Fibroblast of peridontal ligament (primary cell): ENCODE measurements around the gene HMG20A.
A peak's percentile ranks its signal among the peaks of the same experiment; 100 is the strongest.
"Not testable (repeated sequence)": the region's sequence is repeated elsewhere in the genome, so short reads cannot be mapped to it uniquely, and the experiment has no call there.

Experiments
- DNase-seq: peaks from one replicate; pipeline ENCODE4 v3.0.0-alpha.2; 2010; ENCODE audit errors: extremely low read depth

Gene HMG20A

GRCh38 chr15:77420610-77421369 is at the start of gene HMG20A:
TSS of gene HMG20A (plus strand) at chr15:77420888. CDS start at chr15:77458408, 37,520 bp downstream.
- peak; percentile 92 for DNase-seq

- DNase-seq = no peak
These were observed 48.7 kb upstream of the HMG20A start for GRCh38 chr15:77371850-77372563.

- no peak for DNase-seq
These were observed 47.2 kb upstream of the HMG20A start for GRCh38 chr15:77373441-77373840.

DNA sequence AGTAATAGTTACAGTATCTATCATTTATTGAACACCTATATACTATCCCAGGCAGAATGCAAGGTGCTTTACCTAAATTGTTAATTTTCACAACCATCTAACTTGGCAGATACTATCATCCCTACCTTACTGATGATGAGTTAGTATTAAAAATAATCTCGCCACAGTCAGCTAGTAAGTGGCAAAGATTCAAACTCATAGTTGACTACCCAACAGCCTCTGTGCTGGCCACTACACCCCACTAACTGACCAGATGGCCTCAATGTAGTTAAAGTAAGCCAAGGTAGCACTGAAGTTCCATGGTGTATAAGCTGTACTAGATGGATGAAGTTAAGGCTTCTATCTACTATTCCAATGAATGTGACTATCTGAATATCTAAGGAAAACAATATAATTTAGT is 45.6 kb upstream of the HMG20A start:
- no peak for DNase-seq

GRCh38 chr15:77376770-77377169 is 43.9 kb upstream of the HMG20A start:
- DNase-seq = no peak

DNA sequence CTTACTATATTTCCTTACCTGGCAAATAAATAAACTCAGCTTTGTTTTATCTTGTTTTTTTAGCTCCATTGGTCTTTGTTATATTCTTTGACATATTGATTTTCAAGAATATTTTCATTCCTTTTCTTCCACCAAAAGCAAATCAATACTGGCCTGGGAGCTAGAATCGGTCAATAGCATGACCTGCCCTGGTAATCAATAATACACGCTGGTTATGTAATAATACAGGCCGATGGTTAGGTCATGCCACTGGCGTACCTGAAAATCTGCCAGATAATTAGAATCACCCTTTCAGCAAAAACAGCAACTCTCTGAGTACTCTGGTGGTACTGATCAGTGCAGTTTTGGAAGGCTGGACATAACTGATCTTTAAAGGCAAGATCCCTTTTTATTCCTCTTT is 40.7 kb upstream of the HMG20A start:
- DNase-seq = no peak

DNA sequence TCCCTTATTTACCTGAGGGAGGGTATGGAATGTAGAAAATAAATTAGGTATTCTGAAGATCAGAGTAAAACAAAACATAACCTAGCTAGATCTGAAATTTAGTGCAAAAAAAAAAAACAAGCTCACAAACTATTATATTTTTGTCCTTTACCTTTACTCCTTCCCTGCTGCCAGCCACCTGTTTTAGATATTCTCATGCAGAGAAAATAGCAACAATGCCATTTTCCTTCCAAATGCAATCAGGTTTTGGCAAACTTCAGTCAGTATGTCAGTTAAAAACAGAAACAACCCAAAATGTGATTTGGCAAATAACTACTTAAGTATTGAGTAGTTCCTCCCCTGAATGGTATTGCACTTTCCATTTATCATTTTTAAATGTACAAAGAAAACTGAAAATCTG is 36.6 kb upstream of the HMG20A start:
- no peak for DNase-seq

DNA sequence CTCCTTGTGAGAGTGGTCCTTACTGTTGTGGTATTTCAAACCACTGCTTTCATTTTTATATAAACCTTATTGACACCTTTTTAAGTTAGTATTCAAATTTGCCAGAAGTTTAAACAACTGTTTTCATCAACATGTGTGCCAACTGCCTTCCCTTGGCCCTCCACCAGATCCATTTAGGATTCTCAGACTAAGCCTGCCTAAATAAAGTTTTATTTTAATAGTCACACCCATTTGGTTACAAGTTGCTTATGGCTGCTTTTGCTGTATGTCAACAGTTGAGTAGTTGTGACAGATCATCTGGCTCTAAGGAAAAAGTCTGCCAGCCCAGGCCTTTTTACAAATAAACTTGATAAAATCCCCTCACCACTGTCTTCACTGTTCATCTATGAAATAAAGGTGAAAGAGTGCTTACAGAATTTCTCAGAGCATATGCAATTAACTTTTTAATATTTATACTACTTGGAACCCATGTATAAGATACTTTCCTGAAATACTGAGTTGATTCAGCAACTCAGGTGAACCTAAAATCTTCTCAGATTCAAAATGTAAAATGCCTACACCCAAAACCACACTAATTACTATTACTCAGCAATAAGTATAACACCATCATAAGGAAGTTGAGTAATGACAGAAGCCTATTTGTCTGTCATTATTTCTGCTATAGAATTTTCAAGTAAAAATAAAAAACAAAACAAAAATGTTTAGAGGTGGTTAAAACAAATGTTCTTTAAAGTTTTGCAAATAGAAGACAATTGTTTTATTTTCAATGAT is 35.9 kb upstream of the HMG20A start:
- no peak for DNase-seq

DNA sequence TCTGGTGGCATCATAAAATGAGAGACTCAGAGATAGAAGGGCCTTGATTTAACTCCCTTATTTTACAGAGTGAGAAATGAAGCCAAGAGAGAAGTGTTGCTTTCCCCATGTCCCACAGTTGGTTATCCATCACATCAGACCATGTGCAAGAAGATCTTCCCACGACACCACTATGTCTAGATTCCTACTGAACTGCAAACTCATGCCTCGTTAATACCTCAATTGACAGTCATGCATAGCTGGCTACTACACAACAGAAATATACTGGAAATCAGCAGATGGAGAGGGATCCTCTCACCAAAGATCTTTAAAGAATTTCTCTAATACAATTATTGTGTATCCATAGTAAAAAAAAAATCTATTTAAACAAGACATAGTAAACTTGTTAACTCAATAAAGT is 34.1 kb upstream of the HMG20A start:
- no peak for DNase-seq

GRCh38 chr15:77387365-77388105 is 33.2 kb upstream of the HMG20A start:
- peak; percentile 21 for DNase-seq

GRCh38 chr15:77391372-77391951 is 29.2 kb upstream of the HMG20A start:
- DNase-seq = no peak

DNA sequence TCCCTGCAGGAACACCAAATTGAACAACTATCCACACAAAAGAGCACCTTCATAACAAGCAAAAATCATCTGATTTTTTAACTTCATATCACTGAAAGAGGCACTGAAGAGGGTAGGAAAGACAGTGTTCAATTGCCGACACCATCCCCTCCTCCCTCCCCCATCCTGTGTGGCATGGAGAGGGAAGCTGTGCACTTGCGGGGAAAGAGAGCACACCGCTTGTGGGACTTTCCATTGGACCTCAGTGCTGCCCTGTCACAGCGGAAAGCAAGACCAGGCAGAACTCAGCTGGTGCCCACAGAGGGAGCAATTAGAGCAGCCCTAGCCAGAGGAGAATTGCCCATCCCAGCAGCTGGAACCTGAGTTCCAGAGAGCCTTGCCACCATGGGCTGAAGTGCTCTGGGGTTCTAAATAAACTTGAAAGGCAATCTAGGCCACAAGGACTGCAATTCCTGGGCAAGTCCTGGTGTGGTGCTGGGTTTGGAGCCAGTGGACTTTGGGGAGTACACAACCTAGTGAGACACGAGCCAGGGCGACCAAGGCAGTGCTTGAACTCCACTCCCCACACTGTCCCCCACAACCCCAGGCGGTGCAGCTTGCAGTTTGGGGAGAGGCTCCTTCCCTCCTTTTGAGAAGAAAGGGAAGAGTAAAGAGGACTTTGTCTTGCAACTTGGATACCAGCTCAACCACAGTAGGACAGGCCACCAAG is 27.8 kb upstream of the HMG20A start:
- no peak for DNase-seq

- peak; percentile 41 for DNase-seq
These were observed 27.2 kb upstream of the HMG20A start for GRCh38 chr15:77393471-77393840.

GRCh38 chr15:77395013-77395774 is 25.5 kb upstream of the HMG20A start:
- DNase-seq = no peak

GRCh38 chr15:77396692-77397091 is 24.0 kb upstream of the HMG20A start:
- DNase-seq = no peak

DNA sequence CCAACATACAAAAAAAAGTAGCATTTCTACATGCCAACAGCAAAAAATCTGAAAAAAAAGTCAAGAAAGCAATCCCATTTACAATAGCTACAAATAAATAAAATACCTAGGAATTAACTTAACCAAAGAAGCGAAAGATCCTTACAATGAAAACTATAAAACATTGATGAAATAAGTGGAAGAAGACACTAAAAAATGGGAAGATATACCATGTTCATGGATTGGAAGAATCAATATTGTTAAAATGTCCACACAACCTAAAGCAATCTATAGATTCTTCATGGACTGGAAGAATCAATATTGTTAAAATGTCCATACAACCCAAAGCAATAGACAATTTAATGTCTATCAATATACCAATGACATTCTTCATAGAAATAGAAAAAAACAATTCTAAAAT is 21.8 kb upstream of the HMG20A start:
- no peak for DNase-seq

- DNase-seq = no peak
These were observed 20.4 kb upstream of the HMG20A start for GRCh38 chr15:77400258-77400657.

DNA sequence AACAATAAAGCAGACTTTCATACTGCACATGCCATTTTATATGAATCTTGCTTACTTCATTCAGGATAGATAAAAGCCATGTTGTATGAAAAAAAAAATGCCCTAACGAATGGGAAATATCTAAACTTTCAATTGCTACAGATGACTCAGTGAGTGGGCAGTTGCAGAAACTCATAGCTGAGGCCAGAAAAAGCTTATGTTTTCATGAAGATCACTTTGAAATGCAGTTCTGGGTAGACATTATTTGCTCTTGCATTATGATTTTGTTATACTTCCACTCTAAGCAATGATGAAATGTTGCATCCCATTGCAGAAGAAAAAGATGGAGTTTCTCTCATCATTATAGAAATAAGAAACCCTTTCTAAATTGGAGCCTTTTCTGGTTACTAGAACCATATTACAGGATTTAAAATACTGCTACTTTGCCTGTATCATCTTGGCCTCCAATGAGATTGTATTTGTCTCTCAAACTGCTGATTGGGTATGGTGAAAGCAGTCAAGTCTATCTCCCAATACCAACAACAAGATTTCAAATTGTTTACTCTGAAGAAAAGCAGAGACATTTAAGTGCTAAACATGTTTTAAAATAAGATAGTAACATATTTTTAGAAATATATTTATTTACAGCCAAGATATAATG is 17.8 kb upstream of the HMG20A start:
- peak; percentile 95 for DNase-seq

GRCh38 chr15:77406173-77406759 is 14.4 kb upstream of the HMG20A start:
- DNase-seq = not testable (repeated sequence)
